BJ (cell line): ENCODE data around the gene CORO2A. TPM values are rescaled to one million over a fixed set of nuclear protein-coding genes. Genes with fewer than 3 reads are reported as not detected.

ENCODE experiments used
- CTCF ChIA-PET: fragments of 350-600 bp; formaldehyde crosslinking; extraction: SDS; loops from one replicate; lab custom pipeline; 2021; ENCODE audit warnings: antibody characterized with exemption, inconsistent platforms; lab: Yijun Ruan, JAX
- POLR2A ChIA-PET: fragments of 300-600 bp; sonication (Branson Sonifier 250); formaldehyde crosslinking; extraction: SDS; loops from one replicate; lab custom pipeline; 2021; ENCODE audit warnings: antibody characterized with exemption; lab: Charles Lee
- DNase-seq: peaks from one replicate; pipeline ENCODE4 v3.0.0-alpha.2; 2011; ENCODE audit warnings: low read depth
- H3K27me3 ChIP-seq: 2 replicates; pipeline ENCODE4 v1.6.0; 2011; ENCODE audit warnings: low read length; ENCODE audit not compliant: control insufficient read depth, insufficient read depth
- H3K36me3 ChIP-seq: 2 replicates; pipeline ENCODE4 v1.5.1; 2011; ENCODE audit warnings: low read length; ENCODE audit not compliant: control insufficient read depth, insufficient read depth
- H3K4me3 ChIP-seq: 2 replicates; pipeline ENCODE4 v1.5.1; 2011; ENCODE audit warnings: low read depth, mild to moderate bottlenecking, control low read depth, low read length
- CTCF ChIP-seq: IDR thresholded peaks from 2 replicates; pipeline ENCODE4 v1.5.1; 2011; ENCODE audit warnings: low read depth, mild to moderate bottlenecking, control low read depth, inconsistent platforms, low read length, moderate library complexity; ENCODE audit not compliant: insufficient read depth
- polyA plus RNA-seq: library from polyadenylated mRNA; depleted of rRNA; stranded (reverse); fragments of >200 nt; gene quantifications from 2 replicates; pipeline ENCODE4 v1.2.3, GENCODE V29; 2011

The CORO2A gene
- polyA plus RNA-seq, 1 experiment = 1.5 TPM

GRCh38 chr9:98158071-98158831, 34.2 kb downstream of the CORO2A start:
- CTCF ChIA-PET = no interaction called here

GRCh38 chr9:98157372-98157771, 35.1 kb downstream of the CORO2A start:
- TF ChIP-seq CTCF = no peak
- Histone ChIP-seq H3K36me3 (no peaks in the 10 kb centered on the region), H3K4me3 (no peak overlapping the region), H3K27me3 (no peaks in the 10 kb centered on the region; the same call in 1 of the 2 replicates)
- CTCF ChIA-PET = no interaction called here
- POLR2A ChIA-PET = interaction anchor here (0.7 kb wide), 1 partner anchor 698 kb away, joined by 6 read pairs; no protein-coding TSS in a partner anchor
- DNase-seq = no peak

More at GRCh38 chr9:98158071-98158831, 34.2 kb downstream of the CORO2A start:
- no peak for TF ChIP-seq CTCF
- Histone ChIP-seq H3K27me3 (no peaks in the 10 kb centered on the region; the same call in 1 of the 2 replicates), H3K4me3 (no peak overlapping the region), H3K36me3 (no peaks in the 10 kb centered on the region)
- no peak for DNase-seq
- POLR2A ChIA-PET = interaction anchor here (0.7 kb wide), 1 partner anchor 699 kb away, joined by 6 read pairs; no protein-coding TSS in a partner anchor

- ChIA-PET CTCF (no interaction called here), POLR2A (no interaction called here)
- Histone ChIP-seq H3K36me3 (no peaks in the 10 kb centered on the region), H3K27me3 (no peaks in the 10 kb centered on the region; the same call in 1 of the 2 replicates), H3K4me3 (no peak overlapping the region)
- TF ChIP-seq CTCF = no peak
- no peak for DNase-seq
These were observed 37.8 kb downstream of the CORO2A start for GRCh38 chr9:98154678-98155077.

GRCh38 chr9:98152526-98152925, 39.9 kb downstream of the CORO2A start:
- DNase-seq = no peak
- H3K27me3 ChIP-seq = no peaks in the 10 kb centered on the region
- no peak for TF ChIP-seq CTCF
- CTCF ChIA-PET = no interaction called here
- H3K4me3 ChIP-seq = no peak overlapping the region
- POLR2A ChIA-PET = no interaction called here
- H3K36me3 ChIP-seq = no peaks in the 10 kb centered on the region

GRCh38 chr9:98150721-98151120, 41.7 kb downstream of the CORO2A start:
- no peak for TF ChIP-seq CTCF
- ChIA-PET POLR2A (no interaction called here), CTCF (no interaction called here)
- no peak for DNase-seq
- Histone ChIP-seq H3K4me3 (no peak overlapping the region), H3K27me3 (no peaks in the 10 kb centered on the region), H3K36me3 (no peaks in the 10 kb centered on the region)
